H1 (cell line): ENCODE results near the gene NR1I3. TPM values are rescaled to one million over a fixed set of nuclear protein-coding genes. Genes with fewer than 3 reads are reported as not detected.
A peak's percentile ranks its signal among the peaks of the same experiment; 100 is the strongest.

Experiments used
- CTCF ChIA-PET: fragments of 300-600 bp; sonication (Branson Sonifier 250); formaldehyde crosslinking; loops from one replicate; lab custom pipeline; 2021; ENCODE audit not compliant: partially characterized antibody; lab: Charles Lee
- POLR2A ChIA-PET: fragments of 300-600 bp; sonication (Branson Sonifier 250); formaldehyde crosslinking; loops from one replicate; lab custom pipeline; 2021; ENCODE audit warnings: inconsistent platforms; ENCODE audit not compliant: partially characterized antibody; lab: Charles Lee
- DNase-seq, 2 experiments: peaks; one replicate each; pipeline versions ENCODE4 v3.0.0 to v3.0.0-alpha.2; 2010 to 2022; ENCODE audit warnings: low spot score in 2 of 2, low read depth in 1 of 2, mixed read lengths in 1 of 2
- FAIRE-seq: peaks from 2 replicates; lab custom pipeline; 2011; peaks lifted over from hg19 to GRCh38; lab: Jason Lieb, UNC
- H2AFZ ChIP-seq: 2 replicates; pipeline ENCODE4 v1.8.1; 2012; ENCODE audit warnings: low read length, inconsistent platforms
- H2AK5ac ChIP-seq: 2 replicates; pipeline ENCODE4 v1.6.1; 2013; ENCODE audit warnings: low read depth, low read length
- H2BK120ac ChIP-seq: replicated peaks from 2 replicates; pipeline ENCODE3; 2013; ENCODE audit warnings: low read depth, low read length, inconsistent platforms
- H2BK12ac ChIP-seq: 2 replicates; pipeline ENCODE4 v1.6.1; 2013; ENCODE audit warnings: low read depth, low read length
- H2BK15ac ChIP-seq: 2 replicates; pipeline ENCODE4 v1.6.1; 2013; ENCODE audit warnings: low read length
- H2BK20ac ChIP-seq: 2 replicates; pipeline ENCODE4 v1.6.1; 2013; ENCODE audit warnings: low read length
- H2BK5ac ChIP-seq: 2 replicates; pipeline ENCODE4 v1.6.1; 2013; ENCODE audit warnings: low read depth, low read length
- H3K14ac ChIP-seq: 2 replicates; pipeline ENCODE4 v1.6.1; 2013; ENCODE audit warnings: inconsistent platforms; ENCODE audit not compliant: insufficient read length
- H3K18ac ChIP-seq: 2 replicates; pipeline ENCODE4 v1.6.1; 2013; ENCODE audit warnings: low read length; ENCODE audit errors: extremely low read depth
- H3K23ac ChIP-seq: 2 replicates; pipeline ENCODE4 v1.6.1; 2013; ENCODE audit warnings: inconsistent platforms; ENCODE audit not compliant: insufficient read length
- H3K23me2 ChIP-seq: 2 replicates; pipeline ENCODE4 v1.6.1; 2013; ENCODE audit warnings: low read depth, low read length
- H3K27ac ChIP-seq: 2 replicates; pipeline ENCODE4 v1.6.1; 2011; ENCODE audit warnings: low read depth, low read length, inconsistent platforms
- H3K27me3 ChIP-seq, 4 experiments: replicated peaks in 1 of 4; 1 replicate in 1 of 4; 2 replicates in 3 of 4; pipeline versions ENCODE4 v1.6.1 to v1.8.1; 2011 to 2013; ENCODE audit warnings: low read length in 3 of 4, mild to moderate bottlenecking in 3 of 4, inconsistent platforms in 2 of 4, mixed read lengths in 2 of 4, moderate library complexity in 1 of 4; ENCODE audit not compliant: control insufficient read depth in 3 of 4, insufficient read depth in 3 of 4; ENCODE audit errors: extremely low read depth in 1 of 4
- H3K36me3 ChIP-seq, 4 experiments: 2 replicates each; pipeline versions ENCODE4 v1.6.1 to v1.8.1; 2011 to 2013; ENCODE audit warnings: mild to moderate bottlenecking in 4 of 4, low read length in 3 of 4, moderate library complexity in 2 of 4, control low read depth in 1 of 4, inconsistent platforms in 1 of 4; ENCODE audit not compliant: insufficient read depth in 4 of 4, control insufficient read depth in 2 of 4
- H3K4ac ChIP-seq: replicated peaks from 2 replicates; pipeline ENCODE3; 2013; ENCODE audit warnings: low read length, low read depth, mixed read lengths, inconsistent platforms; ENCODE audit not compliant: insufficient read length
- H3K4me1 ChIP-seq, 4 experiments: replicated peaks in 1 of 4; 1 replicate in 1 of 4; 2 replicates in 3 of 4; pipeline versions ENCODE4 v1.6.1 to v1.8.1; 2011 to 2013; ENCODE audit warnings: low read length in 3 of 4, inconsistent platforms in 2 of 4, mixed read lengths in 1 of 4; ENCODE audit not compliant: insufficient read depth in 4 of 4, control insufficient read depth in 3 of 4
- H3K4me2 ChIP-seq, 2 experiments: 2 replicates each; pipeline versions ENCODE4 v1.6.1 to v1.8.1; 2011 to 2013; ENCODE audit warnings: low read depth in 2 of 2, low read length in 2 of 2, control low read depth in 1 of 2, inconsistent platforms in 1 of 2, mild to moderate bottlenecking in 1 of 2; ENCODE audit not compliant: insufficient read depth in 1 of 2
- H3K4me3 ChIP-seq, 4 experiments: fragments of 200-600, 300-600 bp in 1 of 4; sonication (generic), shearing (Covaris generic), sonication (Bioruptor Twin) in 1 of 4; 2 replicates each; pipeline versions ENCODE4 v1.5.1 to v1.8.1; 2011 to 2016; ENCODE audit warnings: low read length in 4 of 4, low read depth in 3 of 4, control low read depth in 2 of 4, inconsistent platforms in 2 of 4, mild to moderate bottlenecking in 2 of 4, mixed read lengths in 1 of 4, moderate library complexity in 1 of 4; ENCODE audit not compliant: insufficient read depth in 2 of 4; ENCODE audit errors: extremely low read depth in 1 of 4
- H3K56ac ChIP-seq: replicated peaks from 2 replicates; pipeline ENCODE3; 2013; ENCODE audit warnings: low read depth, mild to moderate bottlenecking, mixed read lengths, low read length, inconsistent platforms; ENCODE audit not compliant: insufficient read length
- H3K79me1 ChIP-seq: 2 replicates; pipeline ENCODE4 v1.6.1; 2013; ENCODE audit warnings: low read depth, low read length, control low read depth
- H3K79me2 ChIP-seq, 2 experiments: 2 replicates each; pipeline versions ENCODE4 v1.6.1 to v1.8.1; 2012 to 2013; ENCODE audit warnings: low read length in 2 of 2, mild to moderate bottlenecking in 2 of 2, inconsistent platforms in 1 of 2; ENCODE audit not compliant: insufficient read depth in 2 of 2, control insufficient read depth in 1 of 2
- H3K9ac ChIP-seq, 4 experiments: replicated peaks in 1 of 4; 1 replicate in 1 of 4; 2 replicates in 3 of 4; pipeline versions ENCODE4 v1.6.1 to v1.8.1; 2011 to 2013; ENCODE audit warnings: low read depth in 3 of 4, low read length in 3 of 4, control low read depth in 2 of 4, mild to moderate bottlenecking in 2 of 4, moderate library complexity in 2 of 4, inconsistent platforms in 1 of 4; ENCODE audit errors: extremely low read depth in 1 of 4
- H3K9me3 ChIP-seq, 2 experiments: 2 replicates each; pipeline versions ENCODE4 v1.6.1 to v1.8.1; 2012 to 2013; ENCODE audit warnings: mild to moderate bottlenecking in 2 of 2, moderate library complexity in 2 of 2, control low read depth in 1 of 2, inconsistent platforms in 1 of 2, low read depth in 1 of 2, low read length in 1 of 2, mixed read lengths in 1 of 2; ENCODE audit not compliant: insufficient read depth in 2 of 2
- H4K20me1 ChIP-seq, 2 experiments: replicated peaks in 1 of 2; 2 replicates each; pipeline versions ENCODE3 to v1.8.1; 2011 to 2013; ENCODE audit warnings: inconsistent platforms in 2 of 2, low read length in 2 of 2, mild to moderate bottlenecking in 1 of 2; ENCODE audit not compliant: insufficient read depth in 2 of 2, control insufficient read depth in 1 of 2
- H4K5ac ChIP-seq: 2 replicates; pipeline ENCODE4 v1.6.1; 2013; ENCODE audit warnings: low read length, low read depth, mixed read lengths, inconsistent platforms; ENCODE audit not compliant: insufficient read length
- H4K8ac ChIP-seq: 2 replicates; pipeline ENCODE4 v1.8.0; 2013; ENCODE audit warnings: mild to moderate bottlenecking, moderate library complexity, low read length, inconsistent platforms; ENCODE audit not compliant: insufficient read depth; ENCODE audit errors: extremely low read depth
- H4K91ac ChIP-seq: replicated peaks from 2 replicates; pipeline ENCODE3; 2013; ENCODE audit warnings: low read length, mixed read lengths, inconsistent platforms; ENCODE audit not compliant: insufficient read length
- CEBPB ChIP-seq: IDR thresholded peaks from 2 replicates; pipeline ENCODE4 v1.6.1; 2012; ENCODE audit warnings: low read depth, low read length
- E2F6 ChIP-seq: IDR thresholded peaks from 2 replicates; pipeline ENCODE4 v1.6.1; 2012; ENCODE audit warnings: inconsistent platforms
- NRF1 ChIP-seq: IDR thresholded peaks from 2 replicates; pipeline ENCODE4 v1.6.1; 2011; ENCODE audit warnings: mild to moderate bottlenecking, low read depth, low read length, improper control_type of control experiment
- POLR2AphosphoS5 ChIP-seq: IDR thresholded peaks from 2 replicates; pipeline ENCODE4 v1.6.1; 2011; ENCODE audit warnings: low read depth, low read length
- RBBP5 ChIP-seq: IDR thresholded peaks from 2 replicates; pipeline ENCODE4 v1.7.1; 2012; ENCODE audit warnings: low read depth, mild to moderate bottlenecking, inconsistent platforms, low read length, moderate library complexity, borderline replicate concordance
- RNF2 ChIP-seq: fragments of 200-900, 300-1000 bp; sonication (generic); IDR thresholded peaks from 2 replicates; pipeline ENCODE4 v1.7.1; 2016; ENCODE audit warnings: borderline replicate concordance, low read depth, mild to moderate bottlenecking, antibody characterized with exemption, low read length; ENCODE audit not compliant: poor library complexity, severe bottlenecking; ENCODE audit errors: missing control alignments
- SAP30 ChIP-seq: fragments of 300-600 bp; sonication (generic); IDR thresholded peaks from 2 replicates; pipeline ENCODE4 v1.7.1; 2012; ENCODE audit warnings: low read length, moderate library complexity, mild to moderate bottlenecking, inconsistent platforms; ENCODE audit not compliant: insufficient read depth, insufficient replicate concordance
- SP2 ChIP-seq: IDR thresholded peaks from 2 replicates; pipeline ENCODE4 v1.6.1; 2012; ENCODE audit warnings: mild to moderate bottlenecking, low read length, inconsistent platforms
- SP4 ChIP-seq: IDR thresholded peaks from 2 replicates; pipeline ENCODE4 v1.6.1; 2012; ENCODE audit warnings: low read length, inconsistent platforms
- ZNF274 ChIP-seq: IDR thresholded peaks from 2 replicates; pipeline ENCODE4 v1.7.0; 2012; ENCODE audit warnings: low read length, borderline replicate concordance; ENCODE audit errors: extremely low read depth
- WGBS, 2 experiments: shearing (Covaris generic) in 1 of 2; methylation state at CpG; one replicate each; pipeline versions ENCODE4 v1.1.6 to v1.1.7; 2013 to 2015; ENCODE audit warnings: low lambda C conversion rate in 2 of 2, mixed read lengths in 2 of 2, inconsistent platforms in 1 of 2, low coverage in 1 of 2, missing lambda C conversion rate in 1 of 2; ENCODE audit not compliant: insufficient replicate concordance in 2 of 2, insufficient coverage in 1 of 2, insufficient read length in 1 of 2; ENCODE audit errors: extremely low coverage in 1 of 2, missing lambda C conversion rate in 1 of 2; 5-methylcytosine and 5-hydroxymethylcytosine counted together
- polyA plus RNA-seq, 7 experiments: library from polyadenylated mRNA; depleted of rRNA in 3 of 7; stranded (reverse) in 5 of 7; unstranded in 2 of 7; fragments of >200 nt in 5 of 7; fragments of 200-250 nt in 2 of 7; gene quantifications; 1 replicate in 5 of 7; 2 replicates in 1 of 7; 4 replicates in 1 of 7; pipeline versions ENCODE4 v1.2.1 to v1.2.3, GENCODE V29; 2011 to 2013; ENCODE audit warnings: missing spikeins in 2 of 7, mixed read lengths in 2 of 7
- total RNA-seq: library from RNA; stranded (reverse); fragmentation: NEBNext Ultra II Directional; extraction: Animal tissue kit (Norgen Biotek cat#: 25700); gene quantifications from 2 replicates; pipeline ENCODE4 v1.2.1, GENCODE V29; 2021

Gene NR1I3
- total and polyA plus RNA-seq, 2 of the 8 experiments (the other 6 are each of a cell fraction or from before 2014, with no cell fraction given): not detected

- Histone ChIP-seq H3K9ac (no peak overlapping the region), H3K27me3 (0 out of 7 replicates have a peak, but pooled peaks cover 0 to 2% (median 0%) of the 10 kb centered on the region in 4 experiments), H4K8ac (no peak overlapping the region), H3K27ac (no peak overlapping the region), H3K4ac (no peak overlapping the region), H3K14ac (no peak overlapping the region), H3K23me2 (no peaks in the 10 kb centered on the region), H3K56ac (no peak overlapping the region), H2BK15ac (no peak overlapping the region), H3K79me2 (no peaks in the 10 kb centered on the region), H3K79me1 (no peaks in the 10 kb centered on the region), H4K5ac (no peak overlapping the region), H4K91ac (no peak overlapping the region), H2BK5ac (no peak overlapping the region), H2AK5ac (no peak overlapping the region), H3K4me2 (no peak overlapping the region; a peak in 1 of 4 replicates), H2BK20ac (0 out of 2 replicates have a peak overlapping the region, but pooled peaks have one; percentile 19), H3K23ac (no peak overlapping the region), H3K4me1 (peaks cover 0 to 13% (median 0%) of the 10 kb centered on the region in 4 experiments; a peak in 3 of 7 replicates), H3K18ac (no peak overlapping the region), H3K36me3 (peaks cover under 1 to 3% (median 1%) of the 10 kb centered on the region in 4 experiments; a peak in 5 of 8 replicates), H2BK12ac (no peak overlapping the region), H2AFZ (no peak overlapping the region), H2BK120ac (no peak overlapping the region), H3K4me3 (no peak overlapping the region), H3K9me3 (no peaks in the 10 kb centered on the region), H4K20me1 (no peaks in the 10 kb centered on the region)
- POLR2A ChIA-PET: interaction anchor here (0.7 to 9.9 kb wide), 7 partner anchors 8 to 71 kb away, joined by 3 to 82 read pairs (median 3); partner anchors contain the start of genes ADAMTS4 and NDUFS2
- DNase-seq: no peak
- no peak for FAIRE-seq
- 88% methylated on average over 5 of the region's 5 CpGs; no CpG with 5 or more reads in 1 of the 2 experiments for whole genome bisulfite sequencing, 2 experiments
- CTCF ChIA-PET: interaction anchor here (0.6 to 23.7 kb wide), 13 partner anchors 9 to 931 kb away, joined by 3 to 427 read pairs (median 5); partner anchors contain the start of genes ADAMTS4, NDUFS2 and TOMM40L
- no peak for TF ChIP-seq SP4
- TF ChIP-seq POLR2AphosphoS5: no peak
- TF ChIP-seq CEBPB: no peak
- no peak for TF ChIP-seq NRF1
- TF ChIP-seq SAP30: no peak
- TF ChIP-seq RNF2: no peak
- no peak for TF ChIP-seq RBBP5
- no peak for TF ChIP-seq ZNF274
- TF ChIP-seq SP2: no peak
- no peak for TF ChIP-seq E2F6
These were observed 18.7 kb downstream of the NR1I3 start for GRCh38 chr1:161219078-161219892.
